Epithelial cell of esophagus (primary cell): ENCODE results near the gene ASB1.

Experiments
- DNase-seq: peaks from one replicate; pipeline ENCODE4 v3.0.0; 2010; ENCODE audit warnings: low read depth
- H3K4me3 ChIP-seq: 2 replicates; pipeline ENCODE4 v1.5.1; 2011; ENCODE audit warnings: mild to moderate bottlenecking, low read length, control low read depth
- TF ChIP-seq, protein P1 (sequence below): IDR thresholded peaks from 2 replicates; pipeline ENCODE4 v1.5.1; 2011; ENCODE audit warnings: low read depth, mild to moderate bottlenecking, low read length, control low read depth, inconsistent platforms; ENCODE audit not compliant: insufficient read depth; ENCODE audit errors: missing control alignments

Gene ASB1

DNA sequence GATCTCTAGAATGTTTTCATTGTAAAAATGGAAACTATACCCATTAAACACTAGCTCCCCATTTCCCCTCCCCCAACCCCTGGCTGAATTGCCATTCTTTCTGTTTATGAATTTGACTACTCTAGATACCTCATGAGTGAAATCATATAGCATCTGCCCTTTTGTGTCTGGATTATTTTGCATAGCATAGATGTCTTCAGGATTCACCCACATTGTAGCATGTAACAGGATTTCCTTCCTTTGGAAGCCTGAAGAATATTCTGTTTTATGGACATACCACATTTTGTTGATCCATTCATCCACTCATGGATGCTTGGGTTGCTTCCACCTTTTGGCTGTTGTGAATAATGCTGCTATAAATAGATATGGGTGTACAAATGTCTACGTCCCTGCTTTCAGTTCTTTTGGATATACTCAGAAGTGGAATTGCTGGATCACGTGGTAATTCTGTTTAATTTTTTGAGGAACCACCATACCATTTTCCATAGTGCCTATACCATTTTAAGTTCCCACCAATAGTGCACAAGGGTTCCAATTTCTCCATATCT lies 7.7 kb upstream of the ASB1 start:
- no peak for DNase-seq
- TF ChIP-seq, protein P1, sequence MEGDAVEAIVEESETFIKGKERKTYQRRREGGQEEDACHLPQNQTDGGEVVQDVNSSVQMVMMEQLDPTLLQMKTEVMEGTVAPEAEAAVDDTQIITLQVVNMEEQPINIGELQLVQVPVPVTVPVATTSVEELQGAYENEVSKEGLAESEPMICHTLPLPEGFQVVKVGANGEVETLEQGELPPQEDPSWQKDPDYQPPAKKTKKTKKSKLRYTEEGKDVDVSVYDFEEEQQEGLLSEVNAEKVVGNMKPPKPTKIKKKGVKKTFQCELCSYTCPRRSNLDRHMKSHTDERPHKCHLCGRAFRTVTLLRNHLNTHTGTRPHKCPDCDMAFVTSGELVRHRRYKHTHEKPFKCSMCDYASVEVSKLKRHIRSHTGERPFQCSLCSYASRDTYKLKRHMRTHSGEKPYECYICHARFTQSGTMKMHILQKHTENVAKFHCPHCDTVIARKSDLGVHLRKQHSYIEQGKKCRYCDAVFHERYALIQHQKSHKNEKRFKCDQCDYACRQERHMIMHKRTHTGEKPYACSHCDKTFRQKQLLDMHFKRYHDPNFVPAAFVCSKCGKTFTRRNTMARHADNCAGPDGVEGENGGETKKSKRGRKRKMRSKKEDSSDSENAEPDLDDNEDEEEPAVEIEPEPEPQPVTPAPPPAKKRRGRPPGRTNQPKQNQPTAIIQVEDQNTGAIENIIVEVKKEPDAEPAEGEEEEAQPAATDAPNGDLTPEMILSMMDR, result no peak
- no peak overlapping the region for H3K4me3 ChIP-seq

GRCh38 chr2:238420442-238420841 lies 6.3 kb upstream of the ASB1 start:
- TF ChIP-seq, protein P1, result no peak
- DNase-seq, result no peak
- no peak overlapping the region for H3K4me3 ChIP-seq

GRCh38 chr2:238420878-238421694 lies 5.6 kb upstream of the ASB1 start:
- TF ChIP-seq, protein P1, result no peak
- no peak for DNase-seq
- no peak overlapping the region for H3K4me3 ChIP-seq

DNA sequence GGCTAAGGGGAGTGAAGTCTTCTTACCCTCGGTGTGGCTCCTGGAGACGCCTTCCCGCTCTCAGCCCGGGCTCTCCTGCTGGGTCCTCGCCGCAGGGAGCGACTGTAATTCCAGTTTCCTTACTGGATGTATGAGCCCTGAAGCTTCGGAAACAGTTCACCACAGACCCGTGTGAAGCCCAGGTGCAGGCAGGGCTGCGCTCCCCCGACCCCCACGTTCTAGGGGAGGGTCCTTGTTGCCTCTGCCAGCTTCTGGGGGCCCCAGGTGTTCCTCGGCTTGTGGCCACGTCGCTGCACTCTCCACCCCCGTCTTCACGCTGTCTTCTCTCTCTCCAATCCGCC lies 5.1 kb upstream of the ASB1 start:
- DNase-seq, result no peak
- H3K4me3 ChIP-seq, result no peak overlapping the region
- TF ChIP-seq, protein P1, result no peak

- H3K4me3 ChIP-seq, result no peak overlapping the region
- DNase-seq, result no peak
- TF ChIP-seq, protein P1, result no peak
Measured at GRCh38 chr2:238422285-238422684, 4.4 kb upstream of the ASB1 start.

- TF ChIP-seq, protein P1, result no peak
- H3K4me3 ChIP-seq, result no peak overlapping the region
- no peak for DNase-seq
Measured at GRCh38 chr2:238422940-238423339, 3.8 kb upstream of the ASB1 start.
